Activated CD4-positive, alpha-beta T cell treated with anti-CD3 and anti-CD28 coated beads, Interleukin-2, amount 10 ng/mL, durations not matched to agents 7 days and 5 days (primary cell): ENCODE data around the gene CARD19. TPM values are rescaled to one million over a fixed set of nuclear protein-coding genes. Genes with fewer than 3 reads are reported as not detected.
A peak's percentile ranks its signal among the peaks of the same experiment; 100 is the strongest.

Experiments used
- CTCF ChIA-PET: fragments of 350-600 bp; sonication (Branson Sonifier 250); formaldehyde crosslinking; loops from one replicate; lab custom pipeline; 2021; ENCODE audit warnings: antibody characterized with exemption; lab: Charles Lee
- POLR2A ChIA-PET: fragments of 350-600 bp; sonication (Branson Sonifier 250); formaldehyde crosslinking; loops from one replicate; lab custom pipeline; 2021; ENCODE audit warnings: antibody characterized with exemption; lab: Charles Lee
- DNase-seq: peaks from one replicate; pipeline ENCODE4 v3.0.0-alpha.2; 2020
- H3K27ac Mint-ChIP-seq: one replicate; pipeline ENCODE4 v1.8.0; 2021; ENCODE audit warnings: mild to moderate bottlenecking, moderate library complexity, mixed read lengths
- H3K27me3 Mint-ChIP-seq: one replicate; pipeline ENCODE4 v1.8.0; 2021; ENCODE audit warnings: mixed read lengths
- H3K36me3 Mint-ChIP-seq: one replicate; pipeline ENCODE4 v1.8.0; 2021; ENCODE audit warnings: low read depth, mixed read lengths
- H3K4me1 Mint-ChIP-seq: one replicate; pipeline ENCODE4 v1.8.0; 2021; ENCODE audit warnings: mixed read lengths
- H3K4me3 Mint-ChIP-seq: one replicate; pipeline ENCODE4 v1.8.0; 2021; ENCODE audit warnings: mild to moderate bottlenecking, moderate library complexity, mixed read lengths
- H3K9me3 Mint-ChIP-seq: one replicate; pipeline ENCODE4 v1.8.0; 2021; ENCODE audit warnings: mixed read lengths
- total RNA-seq, 2 experiments: library from RNA; stranded (reverse); gene quantifications; one replicate each; pipeline ENCODE4 v1.2.3, GENCODE V29; 2021

CARD19 gene
- total RNA-seq, 2 experiments from 2014 or later, result 40.3 to 42.6 TPM

DNA sequence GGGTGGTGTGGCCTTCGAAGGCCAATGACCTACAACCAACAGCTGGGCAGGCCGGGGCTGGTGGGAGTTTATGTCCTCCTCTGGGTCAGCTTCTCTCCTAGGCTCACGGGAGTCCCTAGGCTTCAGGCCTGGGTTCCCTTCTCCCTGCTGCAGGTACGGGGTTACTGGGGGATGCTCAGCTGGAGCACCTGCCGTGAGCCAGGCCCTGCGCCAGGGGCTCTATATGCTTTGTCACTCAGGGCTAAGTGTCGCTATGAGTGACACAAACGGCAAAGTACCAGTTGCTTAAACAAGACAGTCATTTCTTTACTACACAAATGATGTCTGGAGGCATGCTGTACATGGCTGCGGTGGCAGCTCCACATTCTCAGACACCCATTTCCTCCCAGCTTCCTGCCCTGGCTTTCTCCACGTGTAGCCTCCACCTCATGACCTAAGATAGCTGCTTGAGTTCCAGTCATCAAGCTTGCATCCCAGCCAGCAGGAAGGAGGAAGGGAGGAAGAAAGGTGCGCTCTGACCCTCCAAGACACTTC is 60.5 kb downstream of the CARD19 start:
- H3K36me3 Mint-ChIP-seq, result no peaks in the 10 kb centered on the region
- ChIA-PET POLR2A (no interaction called here), CTCF (interaction anchor here (1.1 kb wide), 3 partner anchors 20 to 48 kb away, joined by 3 to 4 read pairs (median 3); partner anchors contain the start of gene NINJ1)
- H3K9me3 Mint-ChIP-seq, result peaks cover 5% of the 10 kb centered on the region
- H3K27ac Mint-ChIP-seq, result peak overlapping the region; percentile 41
- peak; percentile 42 for DNase-seq
- no peaks in the 10 kb centered on the region for H3K27me3 Mint-ChIP-seq
- no peak overlapping the region for H3K4me3 Mint-ChIP-seq
- H3K4me1 Mint-ChIP-seq, result peaks cover 28% of the 10 kb centered on the region

DNA sequence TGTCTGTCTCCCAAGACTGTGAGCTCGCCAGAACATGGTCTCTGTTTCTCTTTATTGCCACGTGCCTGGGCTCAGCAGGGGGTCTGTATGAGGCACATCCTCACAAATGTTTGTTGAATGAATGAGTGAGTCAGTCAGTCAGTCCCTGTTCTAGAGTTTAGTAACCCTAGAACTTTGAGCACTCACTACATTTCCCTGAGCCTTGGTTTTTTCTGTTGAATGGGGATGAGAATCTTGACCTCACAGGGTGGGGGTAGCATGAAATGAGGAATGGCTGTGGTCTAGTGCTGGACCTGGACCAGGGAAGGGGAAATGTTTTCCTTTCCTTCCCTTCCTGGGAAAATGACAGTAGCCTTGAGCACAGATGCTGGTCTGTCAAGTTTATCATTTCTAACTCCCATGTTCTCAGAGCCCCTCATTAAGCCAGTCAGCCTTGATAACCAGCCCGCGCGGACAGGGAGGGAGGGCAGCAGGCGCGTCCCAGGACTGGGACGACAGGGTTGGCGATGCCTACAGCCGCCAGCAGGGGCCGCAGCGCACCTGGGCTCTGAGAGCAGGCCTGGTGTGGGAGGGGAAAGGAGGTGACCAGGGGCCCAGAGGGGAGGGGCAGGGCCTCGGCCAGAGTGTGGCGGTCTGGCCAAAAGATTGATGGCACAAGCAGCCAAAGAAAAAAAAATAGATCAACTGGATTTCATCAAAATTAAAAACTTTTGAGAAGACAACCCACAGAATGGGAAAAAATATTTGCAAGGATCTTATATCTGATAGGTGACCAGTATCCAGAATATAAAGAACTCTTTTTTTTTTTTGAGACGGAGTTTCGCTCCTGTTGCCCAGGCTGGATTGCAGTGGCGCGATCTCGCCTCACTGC is 63.8 kb downstream of the CARD19 start:
- no peaks in the 10 kb centered on the region for H3K27me3 Mint-ChIP-seq
- ChIA-PET CTCF (interaction anchor here (1.1 kb wide), 1 partner anchor 10 kb away, joined by 3 read pairs; no protein-coding TSS in a partner anchor), POLR2A (no interaction called here)
- peak; percentile 69 for DNase-seq
- no peaks in the 10 kb centered on the region for H3K36me3 Mint-ChIP-seq
- H3K4me1 Mint-ChIP-seq, result peaks cover 23% of the 10 kb centered on the region
- H3K4me3 Mint-ChIP-seq, result no peak overlapping the region
- H3K9me3 Mint-ChIP-seq, result peaks cover 5% of the 10 kb centered on the region
- H3K27ac Mint-ChIP-seq, result no peak overlapping the region

DNA sequence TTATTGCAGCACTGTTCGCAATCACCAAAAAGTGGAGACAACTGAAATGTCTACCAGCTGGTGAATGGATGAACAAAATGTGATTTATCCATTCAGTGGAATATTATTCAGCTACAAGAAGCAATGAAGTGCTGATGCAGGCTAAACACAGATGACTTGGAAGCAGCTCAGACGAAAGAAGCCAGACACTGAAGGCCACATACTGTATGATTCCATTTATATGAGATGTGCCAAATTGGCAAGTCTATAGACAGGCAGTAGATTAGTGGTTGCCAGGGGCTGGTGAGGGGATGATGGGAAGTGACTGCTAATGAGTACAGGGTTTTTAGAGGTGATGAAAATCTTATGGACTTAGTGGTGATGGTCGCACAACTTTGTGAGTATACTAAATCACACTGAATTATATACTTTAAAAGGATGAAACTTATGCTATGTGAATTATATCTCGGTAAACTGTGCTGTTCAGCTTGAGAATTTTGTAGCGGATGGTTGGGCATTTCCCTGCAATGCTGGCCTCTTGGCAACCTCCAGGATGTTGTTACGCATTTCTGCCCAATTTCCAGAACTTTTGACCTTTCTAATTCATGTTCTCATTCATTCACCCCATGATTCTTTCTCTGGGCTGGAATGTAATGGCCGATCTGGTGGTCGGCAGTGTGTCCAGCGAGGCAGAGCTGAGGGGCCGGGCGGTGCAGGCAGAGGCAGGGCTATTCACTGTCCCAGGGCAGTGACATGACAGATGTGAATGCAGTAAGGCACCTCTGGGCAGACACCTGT is 66.0 kb downstream of the CARD19 start:
- ChIA-PET CTCF (interaction anchor here (0.5 to 0.9 kb wide), 4 partner anchors 72 to 498 kb away, joined by 3 to 6 read pairs (median 4); no protein-coding TSS in a partner anchor), POLR2A (no interaction called here)
- Mint-ChIP-seq H3K4me3 (no peak overlapping the region), H3K27me3 (no peaks in the 10 kb centered on the region), H3K9me3 (no peaks in the 10 kb centered on the region), H3K36me3 (no peaks in the 10 kb centered on the region), H3K4me1 (peaks cover 6% of the 10 kb centered on the region), H3K27ac (no peak overlapping the region)
- DNase-seq, result no peak

Other genes starting within 250 kb of the CARD19 start
- 10 to 100 TPM; 13.0 to 14.4 TPM for gene ZNF484, start 218.2 kb upstream of the CARD19 start, total RNA-seq
- gene FGD3, start 148.7 kb upstream of the CARD19 start, total RNA-seq, result 100 to 1,000 TPM; 148 to 156 TPM
- gene SUSD3, start 37.5 kb upstream of the CARD19 start, total RNA-seq, result 10 to 100 TPM; 81.1 to 85.8 TPM
- 10 to 100 TPM; 29.5 to 29.9 TPM for gene NINJ1, start 38.0 kb downstream of the CARD19 start, total RNA-seq
- not detected for gene WNK2, start 87.9 kb downstream of the CARD19 start, total RNA-seq